Smooth muscle cell (in vitro differentiated cells): Measurements from ENCODE around the gene NFE2L2. TPM values are rescaled to one million over a fixed set of nuclear protein-coding genes. Genes with fewer than 3 reads are reported as not detected.

Source experiments
- DNase-seq: peaks from one replicate; lab custom pipeline; 2025; ENCODE audit not compliant: unreplicated experiment; lab: John Stamatoyannopoulos, UW
- H2AFZ ChIP-seq: fragments of 200-600 bp; sonication (generic); 2 replicates; pipeline ENCODE4 v1.6.0; 2016; ENCODE audit warnings: antibody characterized with exemption, low read depth, mild to moderate bottlenecking
- H3F3A ChIP-seq: fragments of 200-600 bp; sonication (generic); 2 replicates; pipeline ENCODE4 v1.6.0; 2017; ENCODE audit warnings: antibody characterized with exemption, low read depth
- H3K27ac ChIP-seq: fragments of 200-600 bp; sonication (generic); 2 replicates; pipeline ENCODE4 v1.5.1; 2016; ENCODE audit warnings: low read depth, mild to moderate bottlenecking
- H3K27me3 ChIP-seq: fragments of 200-600 bp; sonication (generic); 2 replicates; pipeline ENCODE4 v1.6.1; 2016; ENCODE audit warnings: low read depth, mild to moderate bottlenecking
- H3K36me3 ChIP-seq: fragments of 200-600 bp; sonication (generic); 2 replicates; pipeline ENCODE4 v1.5.1; 2016; ENCODE audit warnings: low read depth
- H3K4me1 ChIP-seq: fragments of 200-600 bp; sonication (generic); 2 replicates; pipeline ENCODE4 v1.5.1; 2016; ENCODE audit warnings: low read depth
- H3K4me2 ChIP-seq: fragments of 200-600 bp; sonication (generic); 2 replicates; pipeline ENCODE4 v1.6.0; 2016; ENCODE audit warnings: mild to moderate bottlenecking
- H3K4me3 ChIP-seq: fragments of 200-600 bp; sonication (generic); 2 replicates; pipeline ENCODE4 v1.5.1; 2016; ENCODE audit warnings: mild to moderate bottlenecking
- H3K79me2 ChIP-seq: fragments of 200-600 bp; sonication (generic); 2 replicates; pipeline ENCODE4 v1.6.0; 2016; ENCODE audit warnings: low read depth, mild to moderate bottlenecking
- H3K9ac ChIP-seq: fragments of 200-600 bp; sonication (generic); 2 replicates; pipeline ENCODE4 v1.6.0; 2016; ENCODE audit warnings: low read depth
- H3K9me3 ChIP-seq: fragments of 200-600 bp; sonication (generic); replicated peaks from 2 replicates; pipeline ENCODE4 v1.5.1; 2016; ENCODE audit warnings: low read depth
- H4K20me1 ChIP-seq: fragments of 200-600 bp; sonication (generic); 2 replicates; pipeline ENCODE4 v1.6.0; 2016; ENCODE audit warnings: low read depth
- CTCF ChIP-seq: fragments of 200-600 bp; sonication (generic); IDR thresholded peaks from 2 replicates; pipeline ENCODE4 v1.5.1; 2017; ENCODE audit warnings: borderline replicate concordance, mild to moderate bottlenecking, antibody characterized with exemption; ENCODE audit not compliant: insufficient read depth, poor library complexity, severe bottlenecking
- WGBS: methylation state at CpG from one replicate; pipeline ENCODE4 v1.1.7; 2016; ENCODE audit warnings: low lambda C conversion rate; 5-methylcytosine and 5-hydroxymethylcytosine counted together
- polyA plus RNA-seq: library from polyadenylated mRNA; unstranded; fragments of >200 nt; fragmentation: Nextera tagmentation; extraction: Ambion mirVana; gene quantifications from 2 replicates; pipeline ENCODE4 v1.2.1, GENCODE V29; 2016
- total RNA-seq: library from RNA; depleted of rRNA; stranded (reverse); fragments of >200 nt; gene quantifications from 2 replicates; pipeline ENCODE4 v1.2.3, GENCODE V29; 2014

NFE2L2 gene
- 110 and 118 TPM in 2 replicates for total RNA-seq
- 64.4 and 68.9 TPM in 2 replicates for polyA plus RNA-seq

DNA sequence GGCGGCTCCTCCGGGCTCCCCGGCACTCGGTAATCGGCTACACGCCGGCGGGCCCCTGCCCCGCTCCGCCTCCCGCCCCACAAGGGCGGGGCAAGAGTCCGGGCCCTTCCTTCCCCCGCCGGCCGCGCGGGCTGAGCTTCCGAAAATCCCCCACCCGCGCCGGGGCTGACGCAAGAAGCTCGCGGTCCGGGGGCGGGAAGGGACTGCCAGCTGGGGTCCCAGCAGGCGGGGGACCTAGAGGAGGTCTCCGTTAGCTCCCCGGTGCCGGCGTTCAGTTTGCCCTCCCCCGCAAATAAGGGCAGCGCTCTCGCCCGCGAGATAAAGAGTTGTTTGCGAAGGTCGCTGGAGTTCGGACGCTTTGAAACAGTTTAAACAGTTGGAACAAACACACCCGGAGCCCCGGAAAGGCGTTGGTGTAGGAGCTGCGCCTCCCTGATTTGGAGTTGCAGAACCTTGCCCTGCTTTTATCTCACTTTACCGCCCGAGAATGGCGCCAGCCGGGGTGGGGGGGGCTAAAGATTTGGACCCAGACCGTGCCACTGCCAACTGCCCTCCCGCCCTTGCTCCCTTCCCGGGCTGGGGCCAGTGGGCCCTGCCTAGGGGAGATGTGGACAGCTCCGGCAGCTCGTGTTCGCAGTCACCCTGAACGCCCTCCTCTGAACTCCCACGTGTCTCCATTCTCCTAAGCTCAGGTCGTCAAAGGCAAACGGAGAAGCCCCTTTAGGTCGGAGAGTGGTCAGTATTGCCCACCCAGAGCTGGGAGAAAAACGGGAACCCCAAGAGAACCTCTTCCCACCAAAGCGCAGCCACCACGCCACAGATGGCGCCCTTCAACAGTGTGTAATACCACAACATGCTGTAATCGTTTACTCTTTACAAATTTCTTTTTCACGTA lies at the start of gene NFE2L2:
Gene NFE2L2, minus strand, starts transcription at position 35 of the 895 bp plus-strand sequence. CDS start 151 bp downstream, outside the sequence.
- TF ChIP-seq CTCF: no peak
- peak; percentile 81 for DNase-seq
- H3K9ac ChIP-seq: peak within 1 kb of the TSS; percentile 99
- H4K20me1 ChIP-seq: peaks cover 32% of the 10 kb centered on the region
- no peaks in the 10 kb centered on the region for H3K9me3 ChIP-seq
- WGBS: under 1% methylated on average over 56 of the region's 66 CpGs
- H3F3A ChIP-seq: peaks cover 13% of the 10 kb centered on the region
- H3K27me3 ChIP-seq: no peaks in the 10 kb centered on the region
- H3K4me1 ChIP-seq: peaks cover 30% of the 10 kb centered on the region
- peak within 1 kb of the TSS; percentile 91 for H3K4me3 ChIP-seq
- peak within 1 kb of the TSS; percentile 43 for H2AFZ ChIP-seq
- peak within 1 kb of the TSS; percentile 99 for H3K27ac ChIP-seq
- peak within 1 kb of the TSS; percentile 95 for H3K4me2 ChIP-seq
- peaks cover 34% of the 10 kb centered on the region for H3K79me2 ChIP-seq
- no peaks in the 10 kb centered on the region for H3K36me3 ChIP-seq

DNA sequence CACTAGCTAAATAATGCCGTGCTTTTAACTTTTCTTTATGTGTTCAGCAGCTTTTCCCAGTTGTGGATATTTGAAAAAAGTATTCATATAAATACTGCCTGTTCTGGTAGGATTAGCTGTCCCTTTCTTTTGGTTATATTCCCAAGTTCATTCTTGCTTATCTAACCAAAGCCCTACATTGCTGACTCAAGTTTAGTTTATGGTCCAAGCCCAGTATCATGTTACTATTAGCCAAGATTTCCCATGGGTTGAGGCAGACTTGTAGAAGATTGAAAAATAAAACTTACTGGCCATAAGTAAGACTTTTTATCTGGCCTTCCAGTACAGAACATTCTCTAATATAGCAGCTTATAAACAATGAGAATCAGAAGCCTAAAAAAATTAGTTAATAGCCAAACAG lies 49.7 kb upstream of the NFE2L2 start:
- H3K4me2 ChIP-seq: peak overlapping the region; percentile 50
- no peak for DNase-seq
- H3K4me1 ChIP-seq: no peaks in the 10 kb centered on the region
- no peaks in the 10 kb centered on the region for H3K36me3 ChIP-seq
- 33% methylated on average over 1 of the region's 1 CpG for WGBS
- peaks cover 5% of the 10 kb centered on the region for H3F3A ChIP-seq
- no peaks in the 10 kb centered on the region for H4K20me1 ChIP-seq
- peak overlapping the region; percentile 20 for H3K27ac ChIP-seq
- H2AFZ ChIP-seq: no peak overlapping the region
- no peaks in the 10 kb centered on the region for H3K27me3 ChIP-seq
- no peak for TF ChIP-seq CTCF
- H3K9ac ChIP-seq: no peak overlapping the region
- H3K9me3 ChIP-seq: no peaks in the 10 kb centered on the region
- H3K79me2 ChIP-seq: no peaks in the 10 kb centered on the region
- no peak overlapping the region for H3K4me3 ChIP-seq

GRCh38 chr2:177313162-177313781 lies 48.7 kb upstream of the NFE2L2 start:
- no peak for DNase-seq
- no peak for TF ChIP-seq CTCF
- no peak overlapping the region for H3K9ac ChIP-seq
- H3K9me3 ChIP-seq: no peaks in the 10 kb centered on the region
- no peak overlapping the region for H3K4me3 ChIP-seq
- H2AFZ ChIP-seq: peak overlapping the region; percentile 2
- WGBS: 68% methylated on average over 2 of the region's 2 CpGs
- H3K4me1 ChIP-seq: no peaks in the 10 kb centered on the region
- H4K20me1 ChIP-seq: no peaks in the 10 kb centered on the region
- H3K36me3 ChIP-seq: no peaks in the 10 kb centered on the region
- H3F3A ChIP-seq: peaks cover 5% of the 10 kb centered on the region
- H3K27me3 ChIP-seq: no peaks in the 10 kb centered on the region
- no peaks in the 10 kb centered on the region for H3K79me2 ChIP-seq
- peak overlapping the region; percentile 50 for H3K4me2 ChIP-seq
- H3K27ac ChIP-seq: peak overlapping the region; percentile 20
